Calu3 (cell line): ENCODE measurements around the gene TIMM50. TPM values are rescaled to one million over a fixed set of nuclear protein-coding genes. Genes with fewer than 3 reads are reported as not detected.

Experiments
- BruUV-seq: library from RNA; stranded (reverse); fragments of 400-500 nt; replicated peaks from 2 replicates; lab custom pipeline; 2021; lab: Mats Ljungman, UMichigan
- CTCF ChIA-PET: fragments of 300-600 bp; sonication (Branson Sonifier 250); formaldehyde crosslinking; loops from one replicate; lab custom pipeline; 2022; ENCODE audit warnings: antibody characterized with exemption; lab: Charles Lee
- DNase-seq: peaks from one replicate; pipeline ENCODE4 v3.0.0; 2022
- H3K27ac Mint-ChIP-seq: one replicate; pipeline ENCODE4 v1.8.0; 2022; ENCODE audit warnings: mixed read lengths; ENCODE audit not compliant: unreplicated experiment
- H3K27me3 Mint-ChIP-seq: one replicate; pipeline ENCODE4 v1.8.0; 2022; ENCODE audit warnings: mixed read lengths; ENCODE audit not compliant: unreplicated experiment
- H3K36me3 Mint-ChIP-seq: one replicate; pipeline ENCODE4 v1.8.0; 2022; ENCODE audit warnings: mild to moderate bottlenecking, moderate library complexity, mixed read lengths; ENCODE audit not compliant: insufficient read depth, unreplicated experiment
- H3K4me1 Mint-ChIP-seq: one replicate; pipeline ENCODE4 v1.8.0; 2022; ENCODE audit warnings: mild to moderate bottlenecking, low read depth, mixed read lengths; ENCODE audit not compliant: unreplicated experiment
- H3K4me3 Mint-ChIP-seq: one replicate; pipeline ENCODE4 v1.8.0; 2022; ENCODE audit warnings: mild to moderate bottlenecking, low read depth, moderate library complexity, mixed read lengths; ENCODE audit not compliant: unreplicated experiment
- H3K9me3 Mint-ChIP-seq: one replicate; pipeline ENCODE4 v1.8.0; 2022; ENCODE audit warnings: low read depth, mixed read lengths; ENCODE audit not compliant: unreplicated experiment
- CTCF ChIP-seq: fragments of 200-600 bp; IDR thresholded peaks from one replicate; pipeline ENCODE4 v1.8.0; 2022; ENCODE audit warnings: antibody characterized with exemption; ENCODE audit not compliant: unreplicated experiment
- intact Hi-C: fragments of 100-400 bp; cut with micrococcal nuclease; formaldehyde crosslinking; loops from one replicate; pipeline ENCODE4 v1.10.0; 2022; ENCODE audit not compliant: unreplicated experiment
- total RNA-seq: library from RNA; stranded (reverse); gene quantifications from 2 replicates; pipeline ENCODE4 v1.2.3, GENCODE V29; 2022

TIMM50 gene
- total RNA-seq, 1 experiment from 2014 or later, result 116 TPM

- intact Hi-C loops, result loop anchor here (5.0 kb wide), 1 partner anchor 32 kb away; the partner anchor contains the start of gene EID2B
- no peak for DNase-seq
- no TSS peak for BruUV-seq
- H3K9me3 Mint-ChIP-seq, result no peaks in the 10 kb centered on the region
- TF ChIP-seq CTCF, result no peak
- H3K4me1 Mint-ChIP-seq, result peaks cover 22% of the 10 kb centered on the region
- peaks cover 87% of the 10 kb centered on the region for H3K27me3 Mint-ChIP-seq
- no peak overlapping the region for H3K27ac Mint-ChIP-seq
- no peaks in the 10 kb centered on the region for H3K36me3 Mint-ChIP-seq
- peak overlapping the region; percentile 58 for H3K4me3 Mint-ChIP-seq
- CTCF ChIA-PET, result interaction anchor here (0.7 to 1.2 kb wide), 2 partner anchors 34 to 758 kb away, joined by 3 to 5 read pairs; no protein-coding TSS in a partner anchor
Observed at GRCh38 chr19:39499932-39500331, 19.3 kb downstream of the TIMM50 start.

- Mint-ChIP-seq H3K36me3 (no peaks in the 10 kb centered on the region), H3K27me3 (peaks cover 90% of the 10 kb centered on the region), H3K4me1 (peaks cover 22% of the 10 kb centered on the region), H3K4me3 (no peak overlapping the region), H3K9me3 (no peaks in the 10 kb centered on the region), H3K27ac (no peak overlapping the region)
- DNase-seq, result no peak
- intact Hi-C loops, result no loop called here
- BruUV-seq, result no TSS peak
- CTCF ChIA-PET, result interaction anchor here (1.2 kb wide), 1 partner anchor 33 kb away, joined by 5 read pairs; no protein-coding TSS in a partner anchor
- TF ChIP-seq CTCF, result no peak
Observed at GRCh38 chr19:39500543-39500942, 19.9 kb downstream of the TIMM50 start.

- CTCF ChIA-PET, result interaction anchor here (0.6 kb wide), 1 partner anchor 21 kb away, joined by 3 read pairs; the partner anchor contains the start of gene TIMM50
- H3K27ac Mint-ChIP-seq, result no peak overlapping the region
- intact Hi-C loops, result no loop called here
- H3K4me3 Mint-ChIP-seq, result no peak overlapping the region
- no peak for DNase-seq
- peaks cover 22% of the 10 kb centered on the region for H3K4me1 Mint-ChIP-seq
- H3K36me3 Mint-ChIP-seq, result no peaks in the 10 kb centered on the region
- BruUV-seq, result no TSS peak
- H3K9me3 Mint-ChIP-seq, result no peaks in the 10 kb centered on the region
- H3K27me3 Mint-ChIP-seq, result peaks cover 90% of the 10 kb centered on the region
- no peak for TF ChIP-seq CTCF
Observed at GRCh38 chr19:39501340-39501739, 20.7 kb downstream of the TIMM50 start.

GRCh38 chr19:39502640-39503417 is 22.2 kb downstream of the TIMM50 start:
- Mint-ChIP-seq H3K27me3 (peaks cover 91% of the 10 kb centered on the region), H3K36me3 (peaks cover 5% of the 10 kb centered on the region), H3K9me3 (no peaks in the 10 kb centered on the region), H3K4me1 (peaks cover 20% of the 10 kb centered on the region), H3K4me3 (no peak overlapping the region), H3K27ac (no peak overlapping the region)
- BruUV-seq, result no TSS peak
- intact Hi-C loops, result no loop called here
- CTCF ChIA-PET, result interaction anchor here (0.7 kb wide), 1 partner anchor 577 kb away, joined by 3 read pairs; no protein-coding TSS in a partner anchor
- TF ChIP-seq CTCF, result peak; percentile 99
- peak; percentile 65 for DNase-seq
